ENCODE measurements around the gene PHF2.

The PHF2 gene

GRCh38 chr9:93569621-93570174, 6.7 kb upstream of the PHF2 start:
- DNase-seq, result peak in 1 of 2 donors; percentile 36

- DNase-seq, result no peak
Observed at GRCh38 chr9:93572221-93572620, 4.2 kb upstream of the PHF2 start.

GRCh38 chr9:93572636-93573515, 3.5 kb upstream of the PHF2 start:
- no peak for DNase-seq

DNA sequence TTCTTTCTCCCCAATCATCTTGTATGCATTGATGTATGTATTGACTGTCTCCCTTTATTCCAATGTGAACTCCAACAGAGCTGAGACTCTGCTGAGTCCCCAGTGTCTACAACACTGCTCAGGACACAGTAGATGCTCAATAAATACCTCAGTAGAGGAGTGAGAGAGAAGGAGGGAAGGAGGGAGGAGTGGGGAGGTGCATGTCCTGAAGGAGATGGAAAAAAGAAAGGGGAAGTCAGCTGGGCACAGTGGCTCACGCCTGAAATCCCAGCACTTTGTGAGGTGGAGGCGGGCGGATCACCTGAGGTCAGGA, 2.9 kb upstream of the PHF2 start:
- no peak for DNase-seq

DNA sequence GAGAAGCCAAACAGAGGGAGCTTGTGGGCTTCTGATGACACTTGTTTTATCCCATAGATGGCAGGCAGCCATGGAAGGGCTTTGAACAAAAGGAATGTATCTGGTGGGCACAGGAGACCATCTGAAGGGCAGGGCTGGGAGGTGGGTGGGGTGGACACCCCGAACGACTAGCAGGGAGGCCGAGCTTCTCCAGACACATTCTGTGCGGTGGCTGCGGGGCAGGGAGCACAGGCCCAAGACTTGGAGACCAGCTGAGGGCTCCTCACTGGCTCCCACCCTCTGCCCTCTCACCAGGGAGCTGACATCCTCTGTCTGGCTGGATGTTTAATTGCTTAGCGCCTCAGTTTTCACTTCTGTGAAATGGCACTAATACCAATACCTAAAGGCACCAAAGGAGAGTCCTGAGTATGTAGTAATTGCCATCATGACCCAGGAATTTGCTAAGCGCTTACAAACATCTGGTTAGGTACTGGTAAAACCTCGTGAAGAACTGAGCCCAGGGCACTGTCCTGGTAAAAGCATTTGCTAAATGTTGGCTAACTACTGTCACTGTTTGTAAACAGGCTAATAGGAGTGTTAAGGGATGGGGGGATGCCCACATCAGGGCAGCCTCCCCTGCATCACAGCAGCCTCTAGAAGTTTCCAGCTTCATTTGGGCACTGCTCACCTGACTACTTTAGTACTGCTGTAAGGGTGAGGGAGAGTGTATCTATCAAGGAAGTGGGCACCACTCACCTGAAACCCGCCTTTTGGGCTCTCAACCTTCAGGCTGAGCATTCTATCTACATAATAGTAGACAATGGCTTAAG, 2.1 kb upstream of the PHF2 start:
- no peak for DNase-seq

GRCh38 chr9:93574900-93575795, 1.2 kb upstream of the PHF2 start:
- DNase-seq, result no peak

- DNase-seq, result peak; percentile 63 to 71
Observed at GRCh38 chr9:93575796-93576257, 557 bp upstream of the PHF2 start.

- no peak for DNase-seq
Observed at GRCh38 chr9:93577078-93577974, 942 bp downstream of the PHF2 start.

DNA sequence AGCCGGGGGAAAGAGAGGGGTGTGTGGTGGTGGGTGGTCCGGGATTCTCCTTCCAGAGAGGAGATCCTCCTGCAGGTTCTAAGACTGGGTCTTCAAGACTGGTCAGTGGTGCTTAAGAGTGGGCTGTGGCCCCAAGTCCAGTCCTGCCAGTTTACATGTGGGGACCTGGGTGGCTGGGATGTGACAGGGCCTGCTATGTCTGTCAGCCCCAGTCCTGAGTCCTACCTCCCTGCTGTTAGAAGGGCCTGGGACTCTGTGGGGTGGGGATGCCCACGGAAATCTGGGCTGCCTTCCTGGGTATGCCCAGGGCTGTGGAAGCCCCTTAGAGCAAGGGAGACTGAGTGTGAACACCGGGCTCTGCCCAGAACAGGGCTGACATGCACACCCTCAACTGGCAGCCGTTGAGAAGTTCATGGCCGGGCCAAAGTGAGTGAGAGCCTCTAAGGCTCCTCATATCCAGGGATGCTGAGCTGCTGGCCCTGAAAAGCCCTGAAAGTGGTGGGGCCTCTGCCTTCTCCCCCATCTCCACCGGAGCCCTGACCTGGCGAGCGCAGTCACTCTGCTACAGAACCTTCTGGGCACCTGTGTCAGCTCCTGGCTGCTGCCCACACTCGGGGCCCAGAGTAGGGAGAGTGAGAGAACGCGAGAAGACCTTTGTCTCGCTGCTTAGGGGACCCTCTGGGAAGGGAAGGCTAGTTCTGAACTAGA, 1.7 kb downstream of the PHF2 start:
- DNase-seq, result no peak

- no peak for DNase-seq
Observed at GRCh38 chr9:93578844-93579243, 2.5 kb downstream of the PHF2 start.

DNA sequence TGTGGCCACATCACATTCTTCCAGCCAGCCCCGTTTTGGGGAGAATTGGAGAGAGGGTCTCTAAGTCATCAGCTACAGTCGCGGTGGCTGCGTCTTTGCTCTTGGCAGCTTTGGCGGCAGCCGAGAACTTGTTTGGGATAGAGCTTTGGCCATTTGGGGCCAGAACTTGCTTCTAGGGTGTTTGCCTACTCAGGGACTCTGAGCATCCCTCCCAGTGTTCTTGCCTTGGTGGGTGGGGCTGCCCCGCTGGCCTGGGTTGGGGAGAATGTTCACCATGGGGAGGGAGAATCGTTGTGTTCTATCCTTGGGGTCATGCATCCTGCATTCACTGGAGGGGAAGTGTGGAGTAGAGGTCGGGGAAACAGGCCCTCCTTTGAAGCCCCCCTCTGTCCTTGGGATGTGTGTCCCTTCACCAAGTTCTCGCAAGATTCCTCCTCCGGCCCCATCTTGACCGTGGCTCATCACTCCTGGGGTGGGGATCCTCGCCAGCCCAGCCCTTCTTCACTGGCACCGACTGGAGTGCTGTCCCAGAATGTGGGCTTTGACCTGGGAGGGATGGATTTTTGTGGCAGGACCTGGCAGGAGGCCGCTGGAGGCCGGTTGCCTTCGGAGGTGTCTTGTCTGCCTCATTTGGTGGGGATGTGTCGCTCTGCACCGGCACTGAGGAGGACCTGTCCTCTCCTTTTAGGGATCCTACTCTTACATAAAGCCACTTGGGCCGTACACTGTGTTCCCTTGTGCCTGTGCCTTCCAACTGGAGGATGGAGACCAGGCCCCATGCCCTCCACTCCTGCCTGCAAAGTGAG, 3.5 kb downstream of the PHF2 start:
- DNase-seq, result no peak

GRCh38 chr9:93580654-93581380, 4.4 kb downstream of the PHF2 start:
- no peak for DNase-seq

DNA sequence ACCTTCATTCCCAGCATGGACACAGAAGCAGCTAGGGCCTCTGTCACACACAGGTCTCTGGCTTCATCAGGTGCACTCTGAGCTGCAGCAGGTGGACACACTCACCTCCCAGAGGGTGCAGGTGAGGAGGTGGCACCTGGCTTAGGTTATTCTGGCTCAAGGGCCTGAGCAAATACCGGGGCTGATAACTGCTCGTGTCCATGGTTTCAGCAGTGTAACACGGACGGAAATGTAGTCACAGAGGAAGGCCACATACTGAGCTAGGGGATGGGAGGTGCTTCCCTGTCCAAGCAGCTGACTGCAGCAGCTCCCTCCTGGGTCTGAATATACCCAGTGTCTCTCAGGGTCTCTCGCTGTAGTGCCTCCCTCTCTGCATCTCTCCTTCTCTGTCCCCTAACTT, 5.7 kb downstream of the PHF2 start:
- no peak for DNase-seq

DNA sequence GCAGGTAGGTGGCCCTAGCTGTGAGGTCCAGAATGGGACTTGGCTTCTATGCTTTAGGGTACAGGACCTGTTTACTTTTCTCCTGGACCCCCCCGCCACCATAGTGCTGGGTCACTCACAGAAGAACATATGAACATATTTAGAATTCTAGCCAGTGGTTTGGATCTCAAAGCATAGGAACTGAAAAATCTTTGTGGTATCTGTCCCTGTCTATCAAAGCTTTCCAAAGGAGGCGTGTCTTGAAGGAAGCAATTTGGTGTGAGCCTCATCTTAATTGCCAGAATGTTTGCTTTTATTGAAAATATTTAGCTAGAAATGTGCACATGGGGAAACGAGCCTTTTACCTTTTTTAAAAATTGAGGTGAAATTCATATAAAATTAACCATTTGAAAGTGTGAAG, 6.2 kb downstream of the PHF2 start:
- DNase-seq, result no peak

- DNase-seq, result no peak
Observed at GRCh38 chr9:93585259-93585658, 8.9 kb downstream of the PHF2 start.

DNA sequence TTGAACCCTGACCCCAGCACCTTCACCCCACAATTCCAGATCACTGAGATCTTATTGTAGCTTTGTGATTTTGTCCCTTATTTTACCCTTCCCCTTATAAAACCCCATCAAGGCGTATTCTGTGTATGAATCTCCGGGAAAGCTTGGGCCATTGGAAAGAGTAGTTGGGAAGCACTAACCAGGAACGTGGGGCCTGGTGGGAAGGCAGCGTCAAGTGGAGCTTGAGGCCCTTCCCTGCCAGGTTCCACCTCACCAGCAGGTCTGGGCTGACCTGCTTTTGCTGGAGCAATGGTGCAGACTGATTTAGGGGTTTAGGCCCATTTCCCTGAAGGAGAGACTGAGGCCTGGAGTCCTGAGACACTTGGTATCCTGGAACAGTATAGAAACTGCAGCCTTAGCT, 9.3 kb downstream of the PHF2 start:
- DNase-seq, result no peak

GRCh38 chr9:93586290-93587057, 10.1 kb downstream of the PHF2 start:
- DNase-seq, result no peak

DNA sequence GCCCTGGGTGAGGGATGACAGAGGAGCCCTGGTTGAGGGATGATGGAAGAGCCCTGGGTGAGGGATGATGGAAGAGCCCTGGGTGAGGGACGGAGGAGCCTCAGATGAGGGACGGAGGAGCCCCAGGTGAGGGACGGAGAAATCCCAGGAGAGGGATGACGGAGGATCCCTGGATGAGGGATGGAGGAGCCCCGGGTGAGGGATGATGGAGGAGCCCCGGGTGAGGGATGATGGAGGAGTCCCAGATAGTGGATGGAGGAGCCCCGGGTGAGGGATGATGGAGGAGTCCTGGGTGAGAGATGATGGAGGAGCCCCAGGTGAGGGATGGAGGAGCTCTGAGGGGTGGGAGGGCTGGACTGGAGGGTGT, 10.9 kb downstream of the PHF2 start:
- DNase-seq, result no peak

Measured in bone marrow (tissue), 2 donors.